ENCODE measurements around the gene ZW10. TPM values are rescaled to one million over a fixed set of nuclear protein-coding genes. Genes with fewer than 3 reads are reported as not detected.
"Not testable (repeated sequence)": the region's sequence is repeated elsewhere in the genome, so short reads cannot be mapped to it uniquely, and the experiment has no call there.

ZW10 gene
- total RNA-seq, 1 donor from 2014 or later = 16.3 TPM

GRCh38 chr11:113789675-113790320 is 16.3 kb upstream of the ZW10 start:
- Histone ChIP-seq H3K27me3 (ENCODE audit: control insufficient read depth, insufficient read depth, low read length) (peaks cover 2% of the 10 kb centered on the region), H3K36me3 (ENCODE audit: control insufficient read depth, insufficient read depth, low read length) (no peaks in the 10 kb centered on the region), H3K4me3 (ENCODE audit: low read depth, low read length) (no peak overlapping the region)
- DNase-seq (ENCODE audit: low read depth) (no peak), FAIRE-seq (no peak)
- TF ChIP-seq, protein P1, sequence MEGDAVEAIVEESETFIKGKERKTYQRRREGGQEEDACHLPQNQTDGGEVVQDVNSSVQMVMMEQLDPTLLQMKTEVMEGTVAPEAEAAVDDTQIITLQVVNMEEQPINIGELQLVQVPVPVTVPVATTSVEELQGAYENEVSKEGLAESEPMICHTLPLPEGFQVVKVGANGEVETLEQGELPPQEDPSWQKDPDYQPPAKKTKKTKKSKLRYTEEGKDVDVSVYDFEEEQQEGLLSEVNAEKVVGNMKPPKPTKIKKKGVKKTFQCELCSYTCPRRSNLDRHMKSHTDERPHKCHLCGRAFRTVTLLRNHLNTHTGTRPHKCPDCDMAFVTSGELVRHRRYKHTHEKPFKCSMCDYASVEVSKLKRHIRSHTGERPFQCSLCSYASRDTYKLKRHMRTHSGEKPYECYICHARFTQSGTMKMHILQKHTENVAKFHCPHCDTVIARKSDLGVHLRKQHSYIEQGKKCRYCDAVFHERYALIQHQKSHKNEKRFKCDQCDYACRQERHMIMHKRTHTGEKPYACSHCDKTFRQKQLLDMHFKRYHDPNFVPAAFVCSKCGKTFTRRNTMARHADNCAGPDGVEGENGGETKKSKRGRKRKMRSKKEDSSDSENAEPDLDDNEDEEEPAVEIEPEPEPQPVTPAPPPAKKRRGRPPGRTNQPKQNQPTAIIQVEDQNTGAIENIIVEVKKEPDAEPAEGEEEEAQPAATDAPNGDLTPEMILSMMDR (IDR thresholded peaks at IDR 0.05; ENCODE audit: insufficient read depth, low read length, severe bottlenecking) = no peak

GRCh38 chr11:113789016-113789415 is 15.5 kb upstream of the ZW10 start:
- not testable (repeated sequence) for FAIRE-seq; DNase-seq (ENCODE audit: low read depth); H3K4me3 ChIP-seq (ENCODE audit: low read depth, low read length); H3K27me3 ChIP-seq (ENCODE audit: control insufficient read depth, insufficient read depth, low read length); H3K36me3 ChIP-seq (ENCODE audit: control insufficient read depth, insufficient read depth, low read length)

DNA sequence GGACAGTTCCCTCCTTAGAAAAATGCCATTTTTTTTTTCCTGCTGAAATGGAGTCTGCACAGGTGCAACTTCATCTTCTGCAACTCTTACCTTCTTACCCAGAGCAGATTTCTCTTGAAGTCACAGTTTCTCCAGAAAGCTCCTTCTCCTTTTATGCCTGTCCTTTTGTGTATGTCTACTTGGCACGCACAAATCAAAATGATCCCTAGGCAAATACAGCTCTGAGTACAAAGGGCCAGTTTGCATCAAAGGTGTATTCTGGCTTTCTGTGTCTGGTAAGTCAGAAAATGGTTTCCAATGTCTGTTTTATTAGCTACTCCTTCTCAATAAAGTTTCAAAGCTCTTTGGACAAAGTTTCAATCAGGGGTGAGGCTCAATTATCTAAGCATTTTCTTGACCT is 8.6 kb upstream of the ZW10 start:
- DNase-seq (ENCODE audit: low read depth) = no peak
- Histone ChIP-seq H3K27me3 (ENCODE audit: control insufficient read depth, insufficient read depth, low read length) (no peaks in the 10 kb centered on the region), H3K36me3 (ENCODE audit: control insufficient read depth, insufficient read depth, low read length) (no peaks in the 10 kb centered on the region), H3K4me3 (ENCODE audit: low read depth, low read length) (no peak overlapping the region)
- TF ChIP-seq, protein P1 (IDR thresholded peaks at IDR 0.05; ENCODE audit: insufficient read depth, low read length, severe bottlenecking) = no peak
- FAIRE-seq = peak; percentile 66

DNA sequence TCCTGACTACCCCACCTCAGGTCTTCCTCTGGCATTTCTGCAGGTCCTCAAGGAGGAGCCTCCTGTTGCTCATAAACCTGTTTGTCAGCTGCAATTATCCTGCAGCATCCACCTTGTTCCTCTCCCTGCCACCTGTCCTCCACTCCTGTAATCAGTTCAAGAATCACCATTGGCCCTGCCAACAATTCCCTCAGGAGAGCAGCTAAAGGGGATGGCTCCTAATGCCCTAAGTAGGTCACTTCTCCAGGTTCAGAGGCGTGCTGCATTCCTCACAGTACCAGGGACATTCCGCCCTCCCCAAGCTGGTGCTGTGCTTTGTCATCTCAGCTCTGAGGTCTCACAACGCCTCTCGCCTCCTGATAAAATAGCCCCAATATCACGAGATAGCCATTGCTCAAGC is 8.2 kb upstream of the ZW10 start:
- Histone ChIP-seq H3K36me3 (ENCODE audit: control insufficient read depth, insufficient read depth, low read length) (no peaks in the 10 kb centered on the region), H3K27me3 (ENCODE audit: control insufficient read depth, insufficient read depth, low read length) (no peaks in the 10 kb centered on the region), H3K4me3 (ENCODE audit: low read depth, low read length) (no peak overlapping the region)
- peak; percentile 7 for DNase-seq (ENCODE audit: low read depth)
- TF ChIP-seq, protein P1 (IDR thresholded peaks at IDR 0.05; ENCODE audit: insufficient read depth, low read length, severe bottlenecking) = no peak
- FAIRE-seq = peak; percentile 84

DNA sequence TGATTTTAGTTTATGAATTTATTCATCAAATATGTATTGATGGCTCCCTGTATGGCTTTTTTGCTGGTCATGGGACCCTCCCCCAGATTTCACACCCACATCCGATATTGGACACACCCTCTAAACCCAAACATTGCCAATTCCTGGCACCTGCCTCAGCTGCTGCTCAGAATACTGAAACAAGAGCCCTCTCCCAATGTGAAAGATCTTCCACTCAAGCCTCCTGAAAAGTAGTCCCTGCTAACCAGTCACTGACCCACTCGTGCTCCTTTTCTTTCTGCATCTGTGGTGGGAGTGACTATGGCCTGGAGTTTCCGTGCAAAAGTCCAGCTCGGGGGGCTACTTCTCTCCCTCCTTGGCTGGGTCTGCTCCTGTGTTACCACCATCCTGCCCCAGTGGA is 6.0 kb upstream of the ZW10 start, which contains the start of gene CLDN25:
TSS of gene CLDN25 (plus strand) at position 301 of the 400 bp plus-strand sequence. CDS start at position 301, 0 bp downstream.
- Histone ChIP-seq H3K4me3 (ENCODE audit: low read depth, low read length) (no peak within 1 kb of the TSS), H3K27me3 (ENCODE audit: control insufficient read depth, insufficient read depth, low read length) (no peaks in the 10 kb centered on the region), H3K36me3 (ENCODE audit: control insufficient read depth, insufficient read depth, low read length) (no peaks in the 10 kb centered on the region)
- no peak for FAIRE-seq
- TF ChIP-seq, protein P1 (IDR thresholded peaks at IDR 0.05; ENCODE audit: insufficient read depth, low read length, severe bottlenecking) = no peak
- DNase-seq (ENCODE audit: low read depth) = no peak

DNA sequence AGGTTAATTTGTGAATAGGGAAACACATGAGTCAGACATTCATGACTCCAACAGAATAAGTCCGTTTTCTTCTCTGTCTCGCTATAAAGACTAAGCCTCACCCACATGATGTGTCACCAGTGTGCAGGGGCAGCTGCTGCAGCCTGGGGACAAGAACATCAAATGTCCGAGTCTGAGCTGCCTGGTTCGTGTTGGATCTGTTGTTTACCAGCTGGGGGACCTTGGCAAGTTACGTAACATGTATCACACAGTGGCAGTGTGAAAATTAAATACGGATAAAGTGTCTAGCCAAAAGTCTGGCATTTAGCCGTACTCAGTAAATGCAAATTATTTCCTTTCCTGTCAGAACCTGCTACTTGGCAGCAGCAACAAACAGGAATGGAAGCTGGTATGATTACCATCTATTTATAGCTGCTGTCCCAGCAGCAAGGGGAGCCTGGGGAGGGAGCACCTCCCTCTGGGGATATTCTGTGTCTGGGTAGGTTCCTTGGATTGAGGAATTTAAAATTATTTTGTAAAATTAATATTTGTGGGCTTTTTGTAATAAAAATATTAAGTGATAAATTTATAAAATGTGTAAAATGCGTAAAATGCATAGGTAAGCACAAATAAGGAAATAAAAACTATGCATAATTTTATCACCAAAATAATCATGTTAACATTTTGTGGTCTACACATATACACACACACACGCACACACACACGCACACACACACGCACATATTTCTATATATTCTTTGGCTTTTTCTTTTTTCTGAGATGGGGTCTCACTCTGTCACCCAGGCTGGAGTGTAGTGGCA is 4.8 kb upstream of the ZW10 start:
- H3K4me3 ChIP-seq (ENCODE audit: low read depth, low read length) = peak overlapping the region; percentile 27
- FAIRE-seq (peak; percentile 7), DNase-seq (ENCODE audit: low read depth) (peak; percentile 94)
- no peaks in the 10 kb centered on the region for H3K27me3 ChIP-seq (ENCODE audit: control insufficient read depth, insufficient read depth, low read length)
- TF ChIP-seq, protein P1 (IDR thresholded peaks at IDR 0.05; ENCODE audit: insufficient read depth, low read length, severe bottlenecking) = no peak
- no peaks in the 10 kb centered on the region for H3K36me3 ChIP-seq (ENCODE audit: control insufficient read depth, insufficient read depth, low read length)
